Endodermal cell (in vitro differentiated cells): ENCODE data around the gene CIZ1. TPM values are rescaled to one million over a fixed set of nuclear protein-coding genes. Genes with fewer than 3 reads are reported as not detected.

Experiments used
- DNase-seq: peaks from one replicate; pipeline ENCODE4 v3.0.0-alpha.2; 2017
- H3K27ac ChIP-seq: 2 replicates; pipeline ENCODE4 v1.5.1; 2013; ENCODE audit warnings: mild to moderate bottlenecking, low read depth, low read length, moderate library complexity
- H3K27me3 ChIP-seq: 2 replicates; pipeline ENCODE4 v1.6.1; 2013; ENCODE audit warnings: mild to moderate bottlenecking, low read length, moderate library complexity; ENCODE audit not compliant: insufficient read depth, control insufficient read depth, poor library complexity, severe bottlenecking
- H3K36me3 ChIP-seq: 2 replicates; pipeline ENCODE4 v1.7.0; 2013; ENCODE audit warnings: mild to moderate bottlenecking, low read length, moderate library complexity; ENCODE audit not compliant: control insufficient read depth, insufficient read depth
- H3K4me1 ChIP-seq: one replicate; pipeline ENCODE4 v1.7.0; 2013; ENCODE audit warnings: low read length; ENCODE audit not compliant: control insufficient read depth, insufficient read depth
- H3K4me3 ChIP-seq: 2 replicates; pipeline ENCODE4 v1.5.1; 2013; ENCODE audit warnings: mild to moderate bottlenecking, low read length, moderate library complexity
- H3K9ac ChIP-seq: 2 replicates; pipeline ENCODE4 v1.6.1; 2013; ENCODE audit warnings: mild to moderate bottlenecking, low read length, moderate library complexity; ENCODE audit not compliant: poor library complexity, severe bottlenecking; ENCODE audit errors: extremely low read depth
- H3K9me3 ChIP-seq: 2 replicates; pipeline ENCODE4 v1.6.1; 2013; ENCODE audit warnings: mild to moderate bottlenecking, low read length, moderate library complexity; ENCODE audit not compliant: control insufficient read depth
- H3K27ac Mint-ChIP-seq: 2 replicates; pipeline ENCODE4 v1.8.0; 2020; ENCODE audit warnings: mixed read lengths
- H3K27me3 Mint-ChIP-seq: 2 replicates; pipeline ENCODE4 v1.8.0; 2021; ENCODE audit warnings: mild to moderate bottlenecking, mixed read lengths; ENCODE audit not compliant: insufficient read depth
- H3K36me3 Mint-ChIP-seq: 2 replicates; pipeline ENCODE4 v1.8.0; 2020; ENCODE audit warnings: low read depth, mixed read lengths
- H3K4me1 Mint-ChIP-seq: 2 replicates; pipeline ENCODE4 v1.8.0; 2020; ENCODE audit warnings: mixed read lengths
- H3K4me3 Mint-ChIP-seq: 2 replicates; pipeline ENCODE4 v1.8.0; 2020; ENCODE audit warnings: mild to moderate bottlenecking, moderate library complexity, mixed read lengths
- H3K9me3 Mint-ChIP-seq: 2 replicates; pipeline ENCODE4 v1.8.0; 2020; ENCODE audit warnings: mild to moderate bottlenecking, mixed read lengths
- CTCF ChIP-seq: fragments of 200-600 bp; sonication (generic); conservative IDR thresholded peaks from 2 replicates; pipeline ENCODE4 v1.5.0; 2021; ENCODE audit warnings: antibody characterized with exemption, mild to moderate bottlenecking
- WGBS, 2 experiments: methylation state at CpG; one replicate each; pipeline versions ENCODE4 v1.1.5 to v1.1.7; 2013; ENCODE audit warnings: missing lambda C conversion rate in 2 of 2, mixed read lengths in 1 of 2; ENCODE audit not compliant: insufficient coverage in 1 of 2, insufficient read length in 1 of 2; 5-methylcytosine and 5-hydroxymethylcytosine counted together
- total RNA-seq, 2 donors: library from RNA; stranded (reverse); fragmentation: NEBNext Ultra II Directional in 1 of 2; extraction: Animal tissue kit (Norgen Biotek cat#: 25700) in 1 of 2; gene quantifications; 2 replicates in 1 of 2; 3 replicates in 1 of 2; pipeline ENCODE4 v1.2.1, GENCODE V29; 2021

CIZ1 gene
- total RNA-seq, 2 donors from 2014 or later, result 115 to 117 TPM

- peak overlapping the region; percentile 62 for H3K4me3 Mint-ChIP-seq
- peak overlapping the region; percentile 66 for H3K4me3 ChIP-seq
- peak; percentile 100 for DNase-seq
- 41 to 82% methylated on average over 25 to 47 of the region's 47 CpGs for WGBS, 2 experiments
- H3K27ac ChIP-seq, result no peak overlapping the region
- H3K27ac Mint-ChIP-seq, result peak overlapping the region; percentile 91
- H3K9me3 Mint-ChIP-seq, result no peaks in the 10 kb centered on the region
- no peaks in the 10 kb centered on the region for H3K27me3 ChIP-seq
- peak; percentile 30 for TF ChIP-seq CTCF
- H3K27me3 Mint-ChIP-seq, result peaks cover 2% of the 10 kb centered on the region
- H3K4me1 ChIP-seq, result peaks cover 4% of the 10 kb centered on the region
- H3K9me3 ChIP-seq, result no peaks in the 10 kb centered on the region
- H3K36me3 ChIP-seq, result peaks cover 16% of the 10 kb centered on the region
- H3K9ac ChIP-seq, result no peak overlapping the region
- peaks cover 6% of the 10 kb centered on the region for H3K4me1 Mint-ChIP-seq
- H3K36me3 Mint-ChIP-seq, result peaks cover 22% of the 10 kb centered on the region
These were observed 27.4 kb upstream of the CIZ1 start for GRCh38 chr9:128218518-128219389.

- peaks cover 16% of the 10 kb centered on the region for H3K36me3 ChIP-seq
- Mint-ChIP-seq H3K4me3 (peak overlapping the region; percentile 62), H3K27ac (peak overlapping the region; percentile 91), H3K9me3 (no peaks in the 10 kb centered on the region), H3K4me1 (peaks cover 6% of the 10 kb centered on the region), H3K36me3 (peaks cover 18% of the 10 kb centered on the region), H3K27me3 (peaks cover 2% of the 10 kb centered on the region)
- no peak for DNase-seq
- no peak overlapping the region for H3K9ac ChIP-seq
- H3K4me1 ChIP-seq, result peaks cover 4% of the 10 kb centered on the region
- H3K27ac ChIP-seq, result no peak overlapping the region
- 88 to 95% methylated on average over 6 to 11 of the region's 11 CpGs for WGBS, 2 experiments
- no peaks in the 10 kb centered on the region for H3K27me3 ChIP-seq
- no peaks in the 10 kb centered on the region for H3K9me3 ChIP-seq
- H3K4me3 ChIP-seq, result peak overlapping the region; percentile 66
- TF ChIP-seq CTCF, result no peak
These were observed 26.8 kb upstream of the CIZ1 start for GRCh38 chr9:128218172-128218517.

GRCh38 chr9:128216781-128217553 is 25.6 kb upstream of the CIZ1 start:
- no peak overlapping the region for H3K27ac ChIP-seq
- 93 to 100% methylated on average over 9 to 16 of the region's 16 CpGs for WGBS, 2 experiments
- H3K4me3 ChIP-seq, result no peak overlapping the region
- H3K9ac ChIP-seq, result no peak overlapping the region
- Mint-ChIP-seq H3K27me3 (peaks cover 2% of the 10 kb centered on the region), H3K36me3 (peaks cover 10% of the 10 kb centered on the region), H3K9me3 (no peaks in the 10 kb centered on the region), H3K27ac (no peak overlapping the region), H3K4me1 (peaks cover 6% of the 10 kb centered on the region), H3K4me3 (no peak overlapping the region)
- no peak for DNase-seq
- H3K9me3 ChIP-seq, result no peaks in the 10 kb centered on the region
- no peak for TF ChIP-seq CTCF
- peaks cover 4% of the 10 kb centered on the region for H3K4me1 ChIP-seq
- no peaks in the 10 kb centered on the region for H3K27me3 ChIP-seq
- peaks cover 16% of the 10 kb centered on the region for H3K36me3 ChIP-seq
